GM12865 (cell line): ENCODE measurements around the gene SH2D2A.

Experiments
- DNase-seq: peaks from one replicate; pipeline ENCODE4 v3.0.0; 2010; ENCODE audit warnings: low read depth
- H3K4me3 ChIP-seq: 2 replicates; pipeline ENCODE4 v1.5.1; 2011; ENCODE audit warnings: mild to moderate bottlenecking, low read depth, low read length, control low read depth
- CTCF ChIP-seq: IDR thresholded peaks from 2 replicates; pipeline ENCODE4 v1.5.1; 2011; ENCODE audit warnings: low read length, control low read depth, low read depth, inconsistent platforms; ENCODE audit not compliant: insufficient read depth; ENCODE audit errors: missing control alignments

The SH2D2A gene

GRCh38 chr1:156816561-156817328, at the start of gene SH2D2A:
TSS of gene SH2D2A (minus strand) at chr1:156816848. CDS start at chr1:156816708, 140 bp downstream.
- peak; percentile 90 for DNase-seq

GRCh38 chr1:156865865-156866248, 49.2 kb upstream of the SH2D2A start:
- no peak overlapping the region for H3K4me3 ChIP-seq
- DNase-seq: no peak
- TF ChIP-seq CTCF: no peak

More at GRCh38 chr1:156816561-156817328, at the start of gene SH2D2A:
- no peak for TF ChIP-seq CTCF
- peak within 1 kb of the TSS; percentile 52 for H3K4me3 ChIP-seq

DNA sequence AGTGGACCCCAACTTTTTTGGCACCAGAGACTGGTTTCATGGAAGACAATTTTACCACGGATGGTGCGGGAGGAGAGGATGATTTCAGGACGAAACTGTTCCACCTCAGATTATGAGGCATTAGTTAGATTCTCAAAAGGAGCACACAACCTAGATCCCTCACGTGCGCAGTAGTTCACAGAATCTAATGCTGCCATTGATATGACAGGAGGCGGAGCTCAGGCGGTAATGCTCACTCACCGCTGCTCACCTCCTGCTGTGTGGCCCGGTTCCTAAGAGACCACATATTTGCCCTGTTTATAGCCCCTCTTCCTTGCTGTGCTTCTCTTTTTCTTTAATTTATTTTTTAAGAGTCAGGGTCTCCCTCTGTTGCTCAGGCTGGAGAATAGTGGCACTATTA, 48.6 kb upstream of the SH2D2A start:
- H3K4me3 ChIP-seq: no peak overlapping the region
- TF ChIP-seq CTCF: no peak
- DNase-seq: no peak

- TF ChIP-seq CTCF: no peak
- H3K4me3 ChIP-seq: no peak overlapping the region
- DNase-seq: no peak
Measured at GRCh38 chr1:156864796-156865195, 48.1 kb upstream of the SH2D2A start.

DNA sequence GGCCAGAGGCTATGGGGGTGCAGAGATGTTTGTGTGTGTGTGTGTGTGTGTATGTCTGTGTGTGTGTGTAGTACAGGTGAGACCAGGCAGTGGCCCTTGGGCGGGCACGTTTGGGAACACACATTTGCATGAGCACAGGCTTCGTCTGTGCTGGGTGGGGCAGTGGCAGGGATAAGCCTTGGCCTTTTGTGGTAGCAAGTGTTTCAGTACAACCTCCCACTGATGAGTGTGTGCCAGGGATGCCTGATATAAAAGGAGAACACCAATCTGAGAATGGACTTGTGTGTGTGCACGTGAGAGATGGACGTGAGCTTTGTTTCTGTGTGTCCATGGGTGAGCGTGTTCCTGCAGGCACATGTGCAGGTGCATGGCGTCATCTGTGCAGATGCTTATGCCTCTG, 47.0 kb upstream of the SH2D2A start:
- H3K4me3 ChIP-seq: no peak overlapping the region
- TF ChIP-seq CTCF: no peak
- no peak for DNase-seq

DNA sequence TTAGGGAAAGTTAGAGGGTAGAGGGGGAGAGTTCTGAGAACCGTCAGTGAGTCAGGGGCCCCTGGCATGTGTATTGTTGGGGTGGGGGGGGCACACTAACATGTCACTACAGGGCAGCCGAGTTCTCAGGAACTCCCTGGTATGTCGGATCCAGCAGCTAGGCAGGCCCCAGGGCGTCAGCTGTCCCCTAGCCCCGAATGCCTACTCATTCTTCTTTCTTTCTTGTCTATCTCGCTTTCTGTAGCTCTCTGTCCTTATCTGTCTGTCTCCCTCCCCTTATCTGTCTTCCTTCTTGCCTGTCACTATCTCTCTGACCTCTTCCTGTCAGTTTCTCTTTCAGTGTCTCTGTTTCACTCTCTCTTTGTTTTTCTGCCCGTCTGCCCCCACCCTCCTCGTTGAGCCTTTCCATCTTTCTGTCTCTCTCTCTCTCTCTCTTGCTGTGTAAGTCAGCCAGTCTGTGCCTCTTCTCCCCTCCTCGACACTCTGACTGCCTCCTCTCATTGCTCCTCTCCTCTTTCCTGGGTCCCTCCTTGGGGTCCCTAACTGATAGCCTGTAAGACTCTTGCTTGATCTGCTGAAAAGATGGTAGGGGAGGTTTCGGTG, 46.5 kb upstream of the SH2D2A start:
- H3K4me3 ChIP-seq: no peak overlapping the region
- peak; percentile 38 for DNase-seq
- TF ChIP-seq CTCF: no peak
